Brain pericyte (primary cell): Measurements from ENCODE around the gene ITGAX.

Experiments
- DNase-seq: peaks from one replicate; pipeline ENCODE4 v3.0.0-alpha.2; 2012; ENCODE audit warnings: low read depth, low spot score

The ITGAX gene

GRCh38 chr16:31348579-31348978 is 6.4 kb upstream of the ITGAX start:
- DNase-seq: no peak

GRCh38 chr16:31350275-31351005 is 4.5 kb upstream of the ITGAX start:
- no peak for DNase-seq

- DNase-seq: no peak
Observed at GRCh38 chr16:31351246-31351941, 3.6 kb upstream of the ITGAX start.

- DNase-seq: no peak
Observed at GRCh38 chr16:31351942-31352325, 3.0 kb upstream of the ITGAX start.

- no peak for DNase-seq
Observed at GRCh38 chr16:31352376-31353115, 2.4 kb upstream of the ITGAX start.

GRCh38 chr16:31355431-31356100 is 590 bp downstream of the ITGAX start:
- no peak for DNase-seq

GRCh38 chr16:31356566-31357323 is 1.8 kb downstream of the ITGAX start:
- DNase-seq: no peak

GRCh38 chr16:31357324-31358109 is 2.5 kb downstream of the ITGAX start:
- DNase-seq: no peak

- no peak for DNase-seq
Observed at GRCh38 chr16:31360251-31360650, 5.3 kb downstream of the ITGAX start.

- no peak for DNase-seq
Observed at GRCh38 chr16:31361201-31362110, 6.5 kb downstream of the ITGAX start.

GRCh38 chr16:31362476-31363405 is 7.8 kb downstream of the ITGAX start:
- DNase-seq: no peak

- DNase-seq: no peak
Observed at GRCh38 chr16:31363721-31364120, 8.7 kb downstream of the ITGAX start.

GRCh38 chr16:31364421-31364820 is 9.4 kb downstream of the ITGAX start:
- DNase-seq: no peak

- no peak for DNase-seq
Observed at GRCh38 chr16:31365131-31365865, 10.3 kb downstream of the ITGAX start.

- no peak for DNase-seq
Observed at GRCh38 chr16:31367853-31368252, 12.9 kb downstream of the ITGAX start.

- no peak for DNase-seq
Observed at GRCh38 chr16:31371008-31371407, 16.0 kb downstream of the ITGAX start.

- no peak for DNase-seq
Observed at GRCh38 chr16:31371619-31372484, 16.9 kb downstream of the ITGAX start.
